SK-N-MC (cell line): ENCODE measurements around the gene ATP13A5.

Experiments
- DNase-seq: peaks from one replicate; pipeline ENCODE4 v3.0.0-alpha.2; 2011; ENCODE audit warnings: low read depth, low spot score
- H3K27ac ChIP-seq: fragments of 200-600 bp; sonication (generic); 2 replicates; pipeline ENCODE4 v1.5.1; 2016; ENCODE audit warnings: mixed run types
- H3K36me3 ChIP-seq: fragments of 200-600 bp; sonication (generic); 2 replicates; pipeline ENCODE4 v1.6.1; 2017; ENCODE audit warnings: antibody characterized with exemption, low read length, mixed read lengths; ENCODE audit not compliant: insufficient read depth
- H3K4me3 ChIP-seq: fragments of 200-600 bp; sonication (generic); 2 replicates; pipeline ENCODE4 v1.5.1; 2016
- H3K9ac ChIP-seq: fragments of 200-600 bp; sonication (generic); 2 replicates; pipeline ENCODE4 v1.8.0; 2017; ENCODE audit warnings: mixed run types, mixed read lengths; ENCODE audit not compliant: insufficient read length
- H3K9me3 ChIP-seq: fragments of 200-600 bp; sonication (generic); 2 replicates; pipeline ENCODE4 v1.6.1; 2017; ENCODE audit warnings: low read depth, mild to moderate bottlenecking, antibody characterized with exemption, low read length, moderate library complexity, mixed read lengths
- EZH2 ChIP-seq: fragments of 200-600 bp; sonication (generic); IDR thresholded peaks from one replicate; pipeline ENCODE4 v1.6.1; 2017; ENCODE audit warnings: antibody characterized with exemption
- FOXP2 ChIP-seq: optimal IDR thresholded peaks from 2 replicates; pipeline ENCODE3; 2011; ENCODE audit warnings: mild to moderate bottlenecking, moderate library complexity; ENCODE audit not compliant: insufficient read depth; ENCODE audit errors: extremely low read length, control extremely low read depth
- POLR2AphosphoS5 ChIP-seq: IDR thresholded peaks from 2 replicates; pipeline ENCODE4 v1.6.1; 2012; ENCODE audit warnings: mild to moderate bottlenecking, low read depth, low read length, borderline replicate concordance

Gene ATP13A5

GRCh38 chr3:193391902-193392301 is 13.3 kb upstream of the ATP13A5 start:
- no peak overlapping the region for H3K9ac ChIP-seq
- DNase-seq, result no peak
- no peak overlapping the region for H3K27ac ChIP-seq
- no peaks in the 10 kb centered on the region for H3K9me3 ChIP-seq
- no peak overlapping the region for H3K4me3 ChIP-seq
- TF ChIP-seq FOXP2 (no peak), EZH2 (no peak), POLR2AphosphoS5 (no peak)
- no peaks in the 10 kb centered on the region for H3K36me3 ChIP-seq

DNA sequence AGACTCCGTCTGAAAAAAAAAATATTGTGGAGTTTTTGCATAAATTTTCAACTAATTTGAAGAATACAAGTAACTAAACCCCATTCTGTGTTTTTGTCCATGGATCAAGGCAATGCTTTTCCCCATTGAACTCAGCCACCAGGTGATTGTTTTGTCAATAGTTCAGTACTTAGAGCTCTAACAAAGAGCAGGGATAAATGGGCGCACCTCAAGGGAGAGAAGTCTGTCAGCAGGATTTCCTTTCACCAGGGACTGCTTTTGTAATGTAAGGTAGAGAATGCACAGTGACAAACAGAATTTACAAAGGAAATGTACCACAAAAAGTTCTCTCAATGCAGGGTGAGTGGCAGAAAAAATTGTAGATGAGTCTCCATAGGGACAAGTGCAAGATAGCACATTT is 10.8 kb upstream of the ATP13A5 start:
- no peak for DNase-seq
- no peak overlapping the region for H3K4me3 ChIP-seq
- TF ChIP-seq EZH2 (no peak), POLR2AphosphoS5 (no peak), FOXP2 (no peak)
- H3K27ac ChIP-seq, result no peak overlapping the region
- H3K9ac ChIP-seq, result no peak overlapping the region
- no peaks in the 10 kb centered on the region for H3K36me3 ChIP-seq
- H3K9me3 ChIP-seq, result no peaks in the 10 kb centered on the region

GRCh38 chr3:193388361-193388760 is 9.8 kb upstream of the ATP13A5 start:
- no peaks in the 10 kb centered on the region for H3K9me3 ChIP-seq
- no peaks in the 10 kb centered on the region for H3K36me3 ChIP-seq
- H3K27ac ChIP-seq, result no peak overlapping the region
- H3K4me3 ChIP-seq, result no peak overlapping the region
- TF ChIP-seq EZH2 (no peak), POLR2AphosphoS5 (no peak), FOXP2 (no peak)
- no peak for DNase-seq
- H3K9ac ChIP-seq, result no peak overlapping the region

- Histone ChIP-seq H3K36me3 (no peaks in the 10 kb centered on the region), H3K4me3 (no peak overlapping the region), H3K9ac (no peak overlapping the region), H3K27ac (no peak overlapping the region), H3K9me3 (no peaks in the 10 kb centered on the region)
- no peak for DNase-seq
- no peak for TF ChIP-seq POLR2AphosphoS5
- no peak for TF ChIP-seq EZH2
- no peak for TF ChIP-seq FOXP2
Measured at GRCh38 chr3:193387596-193387995, 9.0 kb upstream of the ATP13A5 start.

DNA sequence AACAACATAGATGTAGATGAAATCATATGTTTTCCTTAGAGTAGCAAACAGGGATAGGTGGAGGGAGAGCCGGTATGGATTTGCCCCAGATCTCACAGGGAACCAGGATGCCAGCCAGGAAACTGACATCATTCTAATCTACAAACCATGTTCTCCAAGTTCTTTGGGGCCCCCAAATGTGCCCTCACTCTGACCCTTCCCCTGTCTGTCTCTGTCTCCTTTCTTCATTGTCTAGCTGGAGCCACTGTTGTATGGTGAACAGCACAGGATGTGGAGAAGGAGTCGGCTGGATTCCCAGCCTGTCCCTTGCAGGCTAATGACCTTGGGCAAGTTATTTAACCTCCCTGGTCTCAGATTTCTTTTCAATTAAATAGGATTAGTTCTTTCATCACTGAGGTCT is 962 bp downstream of the ATP13A5 start:
- no peaks in the 10 kb centered on the region for H3K36me3 ChIP-seq
- no peaks in the 10 kb centered on the region for H3K9me3 ChIP-seq
- DNase-seq, result no peak
- H3K9ac ChIP-seq, result no peak overlapping the region
- TF ChIP-seq EZH2 (no peak), POLR2AphosphoS5 (no peak), FOXP2 (no peak)
- no peak overlapping the region for H3K27ac ChIP-seq
- H3K4me3 ChIP-seq, result no peak overlapping the region

DNA sequence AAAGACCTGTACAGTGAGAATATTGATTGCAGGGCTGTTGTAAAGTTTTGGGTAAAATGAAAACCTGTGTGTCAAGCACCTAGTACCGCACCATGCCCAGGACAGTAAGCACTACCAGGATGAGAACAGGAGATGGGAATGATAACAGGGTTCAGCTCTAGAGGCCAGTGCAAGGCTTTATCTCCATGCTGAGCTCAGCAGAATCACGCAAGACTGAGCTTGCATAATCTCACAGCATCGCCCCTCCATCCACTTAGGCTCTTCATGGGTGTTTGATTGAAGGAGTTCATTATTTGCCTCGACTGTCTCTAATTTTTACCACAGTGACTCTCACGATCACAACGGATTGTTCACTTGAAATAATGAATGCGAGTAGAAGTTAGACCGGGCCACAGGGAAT is 2.9 kb downstream of the ATP13A5 start:
- no peak for TF ChIP-seq EZH2
- TF ChIP-seq FOXP2, result no peak
- no peak for TF ChIP-seq POLR2AphosphoS5
- Histone ChIP-seq H3K9ac (no peak overlapping the region), H3K4me3 (no peak overlapping the region), H3K27ac (no peak overlapping the region), H3K36me3 (no peaks in the 10 kb centered on the region), H3K9me3 (no peaks in the 10 kb centered on the region)
- no peak for DNase-seq

DNA sequence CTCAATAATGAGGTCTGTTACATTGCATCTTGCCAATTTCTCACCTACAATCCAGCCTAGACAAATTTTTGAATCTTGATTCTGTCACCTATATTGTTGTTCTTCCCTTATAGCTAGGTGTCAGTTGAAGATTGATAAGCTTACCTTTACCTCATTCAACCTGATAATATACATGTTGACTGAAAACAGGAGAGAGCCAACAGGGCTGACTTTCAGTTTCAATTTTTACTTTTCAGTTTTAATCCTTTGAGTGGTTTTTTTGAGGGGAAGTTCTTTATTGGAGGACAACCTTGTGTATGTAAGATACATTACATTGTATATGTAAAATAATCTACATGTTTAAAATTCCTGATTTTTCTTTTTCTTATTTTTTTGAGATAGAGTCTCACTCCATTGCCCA is 5.8 kb downstream of the ATP13A5 start:
- Histone ChIP-seq H3K27ac (no peak overlapping the region), H3K9ac (no peak overlapping the region), H3K36me3 (no peaks in the 10 kb centered on the region), H3K9me3 (no peaks in the 10 kb centered on the region), H3K4me3 (no peak overlapping the region)
- TF ChIP-seq POLR2AphosphoS5 (no peak), EZH2 (no peak), FOXP2 (no peak)
- no peak for DNase-seq

DNA sequence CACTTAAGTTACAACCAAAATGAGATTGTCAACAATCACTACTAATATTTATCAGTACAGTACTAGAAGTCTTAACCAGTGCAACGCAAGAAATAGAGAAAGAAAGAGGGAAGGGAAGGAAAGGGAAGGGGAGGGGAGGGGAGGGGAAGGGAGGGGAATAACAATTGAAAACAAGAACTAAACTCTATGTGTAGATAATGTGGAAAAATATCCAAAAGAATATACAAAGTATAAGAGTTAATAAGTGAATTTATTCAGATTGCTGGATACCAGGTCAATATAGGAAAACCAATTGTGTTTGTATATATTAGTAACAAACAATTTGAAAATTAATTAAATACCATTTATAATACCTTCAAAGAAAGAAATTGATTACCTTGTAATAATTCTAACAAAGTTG is 10.7 kb downstream of the ATP13A5 start:
- Histone ChIP-seq H3K27ac (no peak overlapping the region), H3K9me3 (no peaks in the 10 kb centered on the region), H3K9ac (no peak overlapping the region), H3K36me3 (no peaks in the 10 kb centered on the region), H3K4me3 (no peak overlapping the region)
- DNase-seq, result no peak
- TF ChIP-seq EZH2, result no peak
- TF ChIP-seq POLR2AphosphoS5, result no peak
- no peak for TF ChIP-seq FOXP2

DNA sequence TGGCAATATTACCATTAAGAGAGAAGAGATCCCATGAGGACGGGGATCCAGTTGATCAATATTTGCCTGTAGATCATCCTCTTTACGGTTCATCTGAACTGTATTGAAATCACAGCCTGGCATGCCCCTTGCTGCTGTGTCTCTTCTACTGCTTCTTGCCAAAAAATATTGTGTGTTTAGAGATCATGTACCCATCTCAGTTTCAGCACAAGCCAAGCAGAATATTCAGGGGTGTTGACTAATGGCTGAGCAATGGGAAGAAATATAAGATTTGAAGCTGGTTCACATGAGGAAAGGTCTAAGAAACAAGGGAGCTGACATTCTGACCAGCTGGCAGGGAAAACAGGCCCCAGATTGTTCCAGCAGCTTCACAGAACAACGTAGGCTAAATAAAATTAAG is 21.3 kb downstream of the ATP13A5 start:
- Histone ChIP-seq H3K9ac (no peak overlapping the region), H3K27ac (no peak overlapping the region), H3K36me3 (no peaks in the 10 kb centered on the region), H3K4me3 (no peak overlapping the region), H3K9me3 (no peaks in the 10 kb centered on the region)
- TF ChIP-seq EZH2 (no peak), FOXP2 (no peak), POLR2AphosphoS5 (no peak)
- DNase-seq, result no peak
